ENCODE measurements around the gene FOXP1.

FOXP1 gene

GRCh38 chr3:71069797-71070196 lies 513.7 kb downstream of the FOXP1 start:
- Histone ChIP-seq H3K9me2 (ENCODE audit: low read depth, low read length) (no peaks in the 10 kb centered on the region), H2AFZ (ENCODE audit: low read length) (no peak overlapping the region), H4K20me1 (ENCODE audit: insufficient read depth, low read length) (no peaks in the 10 kb centered on the region), H3K4me2 (ENCODE audit: low read length) (no peak overlapping the region), H3K27me3 (ENCODE audit: insufficient read depth, low read length) (no peaks in the 10 kb centered on the region), H3K36me3 (ENCODE audit: insufficient read depth, low read length) (peaks cover 15% of the 10 kb centered on the region; the same call in 1 of the 2 replicates), H3K9me3 (ENCODE audit: low read length) (no peaks in the 10 kb centered on the region), H3K4me1 (ENCODE audit: insufficient read depth, low read length, severe bottlenecking) (peaks cover 34% of the 10 kb centered on the region), H3F3A (ENCODE audit: insufficient read depth, low read length) (0 out of 2 replicates have a peak, but pooled peaks cover 3% of the 10 kb centered on the region), H3K79me2 (ENCODE audit: insufficient read depth, low read length) (peaks cover 14% of the 10 kb centered on the region), H3K27ac (ENCODE audit: low read depth, low read length, poor library complexity, severe bottlenecking) (no peak overlapping the region), H3K9ac (ENCODE audit: low read length) (no peak overlapping the region), H3K4me3 (ENCODE audit: low read depth, low read length, poor library complexity, severe bottlenecking) (no peak overlapping the region)
- TF ChIP-seq EZH2 (IDR thresholded peaks at IDR 0.05; ENCODE audit: borderline replicate concordance, low read length) (no peak), CTCF (IDR thresholded peaks at IDR 0.05; ENCODE audit: low read length) (peak; percentile 76)

- Histone ChIP-seq H3K4me1 (ENCODE audit: insufficient read depth, low read length, severe bottlenecking) (peaks cover 49% of the 10 kb centered on the region), H3K9ac (ENCODE audit: low read length) (no peak overlapping the region), H3K79me2 (ENCODE audit: insufficient read depth, low read length) (peaks cover 25% of the 10 kb centered on the region), H3K9me3 (ENCODE audit: low read length) (no peaks in the 10 kb centered on the region), H3K36me3 (ENCODE audit: insufficient read depth, low read length) (peaks cover 11% of the 10 kb centered on the region; the same call in 1 of the 2 replicates), H4K20me1 (ENCODE audit: insufficient read depth, low read length) (no peaks in the 10 kb centered on the region), H3K27ac (ENCODE audit: low read depth, low read length, poor library complexity, severe bottlenecking) (no peak overlapping the region), H3K4me3 (ENCODE audit: low read depth, low read length, poor library complexity, severe bottlenecking) (no peak overlapping the region), H3F3A (ENCODE audit: insufficient read depth, low read length) (0 out of 2 replicates have a peak, but pooled peaks cover 3% of the 10 kb centered on the region), H2AFZ (ENCODE audit: low read length) (no peak overlapping the region), H3K27me3 (ENCODE audit: insufficient read depth, low read length) (no peaks in the 10 kb centered on the region), H3K9me2 (ENCODE audit: low read depth, low read length) (no peaks in the 10 kb centered on the region), H3K4me2 (ENCODE audit: low read length) (no peak overlapping the region)
- TF ChIP-seq CTCF (IDR thresholded peaks at IDR 0.05; ENCODE audit: low read length) (no peak), EZH2 (IDR thresholded peaks at IDR 0.05; ENCODE audit: borderline replicate concordance, low read length) (no peak)
Observed at GRCh38 chr3:71067977-71068654, 515.4 kb downstream of the FOXP1 start.

GRCh38 chr3:71066849-71067261 lies 516.7 kb downstream of the FOXP1 start:
- TF ChIP-seq CTCF (IDR thresholded peaks at IDR 0.05; ENCODE audit: low read length) = no peak
- TF ChIP-seq EZH2 (IDR thresholded peaks at IDR 0.05; ENCODE audit: borderline replicate concordance, low read length) = no peak
- Histone ChIP-seq H3K4me3 (ENCODE audit: low read depth, low read length, poor library complexity, severe bottlenecking) (peak overlapping the region; percentile 61), H4K20me1 (ENCODE audit: insufficient read depth, low read length) (0 out of 2 replicates have a peak, but pooled peaks cover 2% of the 10 kb centered on the region), H3K27ac (ENCODE audit: low read depth, low read length, poor library complexity, severe bottlenecking) (no peak overlapping the region), H3K36me3 (ENCODE audit: insufficient read depth, low read length) (peaks cover 11% of the 10 kb centered on the region; the same call in 1 of the 2 replicates), H2AFZ (ENCODE audit: low read length) (no peak overlapping the region), H3K4me1 (ENCODE audit: insufficient read depth, low read length, severe bottlenecking) (peaks cover 61% of the 10 kb centered on the region), H3K4me2 (ENCODE audit: low read length) (peak overlapping the region; percentile 84; the same call in 1 of the 2 replicates), H3K79me2 (ENCODE audit: insufficient read depth, low read length) (peaks cover 38% of the 10 kb centered on the region), H3K9ac (ENCODE audit: low read length) (no peak overlapping the region), H3K27me3 (ENCODE audit: insufficient read depth, low read length) (no peaks in the 10 kb centered on the region), H3K9me2 (ENCODE audit: low read depth, low read length) (no peaks in the 10 kb centered on the region), H3F3A (ENCODE audit: insufficient read depth, low read length) (0 out of 2 replicates have a peak, but pooled peaks cover 3% of the 10 kb centered on the region), H3K9me3 (ENCODE audit: low read length) (no peaks in the 10 kb centered on the region)
